DOHH2 (cell line): Measurements from ENCODE around the gene ZNF467.

Experiments used
- EZH2phosphoT487 ChIP-seq: fragments of 200-600 bp; sonication (generic); IDR thresholded peaks from 2 replicates; pipeline ENCODE4 v1.6.1; 2017; ENCODE audit warnings: borderline replicate concordance, mild to moderate bottlenecking, antibody characterized with exemption, low read length, moderate library complexity, mixed read lengths
- TF ChIP-seq, protein P1 (sequence below): fragments of 200-600 bp; sonication (generic); IDR thresholded peaks from one replicate; pipeline ENCODE4 v1.5.1; 2014; ENCODE audit warnings: antibody characterized with exemption, mild to moderate bottlenecking, low read depth, low read length; ENCODE audit not compliant: poor library complexity, severe bottlenecking

DNA sequence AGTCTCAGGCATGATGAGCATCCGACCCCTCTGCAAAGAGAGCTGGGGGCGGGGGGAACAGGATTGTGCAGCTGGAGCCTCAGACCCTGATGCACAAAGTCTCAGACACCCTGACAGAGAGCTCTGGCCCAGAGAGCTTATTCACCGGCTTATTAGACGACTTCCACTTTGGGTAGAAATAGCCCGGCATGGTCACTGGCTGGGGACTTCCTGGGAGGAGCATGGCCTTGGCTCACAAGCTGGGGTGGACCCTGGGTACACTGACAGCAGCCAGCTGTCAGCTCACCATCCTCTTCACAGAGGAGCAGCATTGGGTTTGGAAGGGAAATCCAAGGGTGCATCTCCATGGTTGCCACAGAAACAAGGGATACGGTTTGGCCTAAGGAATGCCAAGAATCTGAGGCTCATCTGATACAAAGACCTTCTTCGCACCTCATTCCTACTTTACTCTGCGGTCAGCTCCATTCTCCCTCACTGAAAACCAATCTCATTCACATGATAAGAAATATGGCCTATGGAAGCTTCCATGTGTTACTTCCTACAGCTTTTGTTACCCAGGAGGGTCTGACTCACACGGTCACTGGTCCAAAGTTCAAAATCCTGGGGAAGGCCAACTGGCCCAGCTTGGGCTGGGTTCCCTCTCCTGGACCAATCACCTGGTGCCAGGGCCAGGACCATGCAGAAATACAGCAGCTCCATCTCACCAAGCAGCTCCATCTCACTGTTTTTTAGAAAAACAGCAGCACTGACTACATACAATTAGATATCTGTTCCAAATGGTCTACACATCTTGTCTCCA lies 25.1 kb downstream of the ZNF467 start:
- TF ChIP-seq, protein P1, sequence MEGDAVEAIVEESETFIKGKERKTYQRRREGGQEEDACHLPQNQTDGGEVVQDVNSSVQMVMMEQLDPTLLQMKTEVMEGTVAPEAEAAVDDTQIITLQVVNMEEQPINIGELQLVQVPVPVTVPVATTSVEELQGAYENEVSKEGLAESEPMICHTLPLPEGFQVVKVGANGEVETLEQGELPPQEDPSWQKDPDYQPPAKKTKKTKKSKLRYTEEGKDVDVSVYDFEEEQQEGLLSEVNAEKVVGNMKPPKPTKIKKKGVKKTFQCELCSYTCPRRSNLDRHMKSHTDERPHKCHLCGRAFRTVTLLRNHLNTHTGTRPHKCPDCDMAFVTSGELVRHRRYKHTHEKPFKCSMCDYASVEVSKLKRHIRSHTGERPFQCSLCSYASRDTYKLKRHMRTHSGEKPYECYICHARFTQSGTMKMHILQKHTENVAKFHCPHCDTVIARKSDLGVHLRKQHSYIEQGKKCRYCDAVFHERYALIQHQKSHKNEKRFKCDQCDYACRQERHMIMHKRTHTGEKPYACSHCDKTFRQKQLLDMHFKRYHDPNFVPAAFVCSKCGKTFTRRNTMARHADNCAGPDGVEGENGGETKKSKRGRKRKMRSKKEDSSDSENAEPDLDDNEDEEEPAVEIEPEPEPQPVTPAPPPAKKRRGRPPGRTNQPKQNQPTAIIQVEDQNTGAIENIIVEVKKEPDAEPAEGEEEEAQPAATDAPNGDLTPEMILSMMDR: no peak
- no peak for TF ChIP-seq EZH2phosphoT487
